Testis (tissue), 2 donors: ENCODE measurements around the gene MAML3.

ENCODE experiments used
- CTCF ChIP-seq, 3 experiments: fragments of 450-650 bp in 2 of 3; fragments of 200-600 bp in 1 of 3; sonication (generic) in 1 of 3; IDR thresholded peaks; one replicate each; pipeline ENCODE4 v1.5.1; 2016 to 2019; ENCODE audit warnings: antibody characterized with exemption in 3 of 3, mild to moderate bottlenecking in 2 of 3, moderate library complexity in 1 of 3
- POLR2A ChIP-seq: fragments of 450-650 bp; IDR thresholded peaks from one replicate; pipeline ENCODE4 v1.6.1; 2017; ENCODE audit warnings: antibody characterized with exemption, mild to moderate bottlenecking, moderate library complexity

- TF ChIP-seq CTCF (IDR thresholded peaks at IDR 0.05) (no peak), POLR2A (no peak)
Observed at GRCh38 chr4:139718358-139718757, 435.6 kb downstream of the MAML3 start.
